Mammary epithelial cell (primary cell): ENCODE data around the gene GRB10.

ENCODE experiments used
- EZH2 ChIP-seq: IDR thresholded peaks from 2 replicates; pipeline ENCODE4 v1.6.1; 2012; ENCODE audit warnings: low read length, inconsistent platforms, borderline replicate concordance
- TF ChIP-seq, protein P1 (sequence below), 2 donors: IDR thresholded peaks in 1 of 2; conservative IDR thresholded peaks in 1 of 2; 2 replicates each; pipeline ENCODE4 v1.5.1; 2011 to 2012; ENCODE audit warnings: inconsistent platforms in 2 of 2, low read length in 2 of 2, mild to moderate bottlenecking in 2 of 2, control low read depth in 1 of 2, low read depth in 1 of 2; ENCODE audit not compliant: insufficient read depth in 1 of 2; ENCODE audit errors: extremely low read depth in 1 of 2

DNA sequence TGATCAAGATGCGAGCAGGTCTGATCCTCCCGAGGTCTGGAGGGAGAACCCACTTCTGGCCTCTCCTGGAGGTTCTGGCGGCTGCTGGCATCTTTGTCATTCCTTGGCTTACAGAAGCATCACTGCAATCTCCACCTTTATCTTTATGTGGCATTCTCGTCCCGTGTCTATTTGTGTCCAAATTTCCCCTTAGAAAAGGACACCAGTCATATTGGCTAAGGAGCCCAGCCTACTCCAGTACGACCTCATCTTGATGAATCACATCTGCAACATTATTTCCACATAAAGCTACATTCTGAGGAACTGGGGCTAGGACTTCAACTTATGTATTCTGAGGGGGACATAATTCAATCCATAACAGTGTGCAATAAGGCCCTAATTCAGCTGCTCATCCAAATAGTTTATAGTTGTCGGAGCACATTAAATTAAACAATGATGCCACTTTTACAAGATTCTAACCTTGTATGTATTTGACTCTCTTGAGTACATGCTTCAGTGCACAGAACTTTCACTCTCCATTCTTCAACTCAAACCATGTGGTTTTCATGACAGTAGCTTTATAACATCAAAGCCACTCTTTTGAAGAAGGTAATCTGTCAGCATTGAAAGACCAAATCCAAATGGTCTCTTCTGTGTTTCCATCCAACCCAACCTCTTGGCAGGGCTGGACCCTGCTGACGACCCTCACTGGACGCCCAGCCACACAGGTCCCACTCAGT, 131.3 kb downstream of the GRB10 start:
- TF ChIP-seq, protein P1, sequence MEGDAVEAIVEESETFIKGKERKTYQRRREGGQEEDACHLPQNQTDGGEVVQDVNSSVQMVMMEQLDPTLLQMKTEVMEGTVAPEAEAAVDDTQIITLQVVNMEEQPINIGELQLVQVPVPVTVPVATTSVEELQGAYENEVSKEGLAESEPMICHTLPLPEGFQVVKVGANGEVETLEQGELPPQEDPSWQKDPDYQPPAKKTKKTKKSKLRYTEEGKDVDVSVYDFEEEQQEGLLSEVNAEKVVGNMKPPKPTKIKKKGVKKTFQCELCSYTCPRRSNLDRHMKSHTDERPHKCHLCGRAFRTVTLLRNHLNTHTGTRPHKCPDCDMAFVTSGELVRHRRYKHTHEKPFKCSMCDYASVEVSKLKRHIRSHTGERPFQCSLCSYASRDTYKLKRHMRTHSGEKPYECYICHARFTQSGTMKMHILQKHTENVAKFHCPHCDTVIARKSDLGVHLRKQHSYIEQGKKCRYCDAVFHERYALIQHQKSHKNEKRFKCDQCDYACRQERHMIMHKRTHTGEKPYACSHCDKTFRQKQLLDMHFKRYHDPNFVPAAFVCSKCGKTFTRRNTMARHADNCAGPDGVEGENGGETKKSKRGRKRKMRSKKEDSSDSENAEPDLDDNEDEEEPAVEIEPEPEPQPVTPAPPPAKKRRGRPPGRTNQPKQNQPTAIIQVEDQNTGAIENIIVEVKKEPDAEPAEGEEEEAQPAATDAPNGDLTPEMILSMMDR (conservative IDR thresholded peaks at IDR 0.05 in 1 of 2, IDR thresholded peaks at IDR 0.05 in 1 of 2; ENCODE audit: extremely low read depth in 1 of 2, insufficient read depth in 1 of 2, low read depth in 1 of 2, low read length in 2 of 2) = no peak
- no peak for TF ChIP-seq EZH2
